Endometrium (tissue), 2 donors: ENCODE measurements around the gene MYO1D.
A peak's percentile ranks its signal among the peaks of the same experiment; 100 is the strongest.
"Not testable (repeated sequence)": the region's sequence is repeated elsewhere in the genome, so short reads cannot be mapped to it uniquely, and the experiment has no call there.

Source experiments
- FAIRE-seq: peaks from 2 replicates; lab custom pipeline; 2012; peaks lifted over from hg19 to GRCh38; lab: Jason Lieb, UNC
- donor health status: control.
- donor health status: control.

Gene MYO1D

GRCh38 chr17:32671896-32672295, 205.0 kb downstream of the MYO1D start:
- FAIRE-seq = no peak

DNA sequence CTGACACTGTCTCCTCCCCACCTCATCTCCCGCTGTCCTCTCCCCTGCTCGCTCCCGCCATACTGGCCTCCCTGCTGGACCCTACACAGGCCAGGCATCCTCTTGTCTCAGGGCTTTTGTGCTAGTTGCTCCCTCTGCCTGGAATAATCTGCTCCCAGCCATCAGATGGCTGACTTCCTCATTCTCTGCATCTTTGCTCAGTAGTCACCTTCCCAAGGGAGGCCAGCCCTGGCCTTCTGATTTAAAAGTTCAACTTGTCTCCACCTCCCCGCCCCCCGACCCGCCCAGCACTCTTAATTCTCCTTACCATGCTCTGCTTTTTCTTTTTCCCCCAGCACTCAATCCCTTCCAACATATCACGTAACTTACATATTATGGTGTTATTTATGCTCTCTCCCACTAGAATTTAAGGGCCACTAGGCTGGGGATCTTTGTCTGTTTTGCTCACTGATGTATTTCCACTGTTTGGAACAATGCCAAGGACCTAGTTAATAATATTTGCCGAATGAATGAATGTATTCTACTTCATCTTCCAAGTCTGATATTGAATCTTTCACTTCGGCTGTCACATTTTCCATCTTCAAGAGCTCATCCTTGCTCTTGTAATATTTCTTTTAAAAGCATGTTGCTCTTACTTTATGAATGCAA, 211.9 kb downstream of the MYO1D start:
- no peak for FAIRE-seq

DNA sequence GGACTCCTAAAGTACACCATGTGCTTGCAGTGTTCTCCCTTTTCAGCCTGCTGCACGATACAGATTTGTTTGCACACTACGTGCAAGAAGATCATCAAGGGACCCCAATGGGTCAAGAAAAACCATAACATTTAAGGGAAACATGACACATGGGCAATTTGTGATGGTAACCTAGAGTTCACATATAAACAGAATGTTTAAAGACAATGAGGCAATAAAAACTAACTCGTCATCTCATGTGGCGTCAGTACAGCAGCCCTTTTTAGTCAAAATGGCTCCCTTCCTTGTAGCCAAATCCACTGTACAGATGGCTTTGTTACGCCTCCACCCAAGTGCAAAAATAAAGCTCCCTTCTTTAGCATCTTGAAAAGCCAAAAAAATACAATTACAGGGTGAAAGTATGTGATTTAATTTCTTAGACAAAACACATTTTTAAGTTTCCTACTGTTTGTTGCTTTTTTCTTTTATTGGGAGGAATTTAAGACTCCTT, 216.4 kb downstream of the MYO1D start:
- FAIRE-seq = peak; percentile 83

DNA sequence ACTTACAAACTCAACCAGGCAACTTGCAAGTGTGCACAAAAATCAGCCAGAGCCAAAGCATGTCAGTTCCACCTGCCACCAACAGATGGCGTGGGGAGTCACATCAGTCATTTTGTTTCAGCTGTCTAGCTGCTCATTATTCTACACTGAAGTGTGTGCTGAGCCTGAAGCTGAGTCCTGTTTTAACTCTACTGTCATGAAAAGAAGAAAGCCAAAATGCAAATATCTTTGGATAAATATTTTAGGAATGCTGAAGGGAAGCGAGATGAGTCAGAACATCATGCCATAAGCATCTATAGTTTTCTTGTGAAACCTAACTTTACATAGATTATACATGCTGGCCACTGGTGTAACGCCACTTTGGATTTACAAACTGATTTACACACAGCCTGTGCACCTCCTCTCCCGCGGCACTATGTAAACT, 217.5 kb downstream of the MYO1D start:
- no peak for FAIRE-seq

- FAIRE-seq = no peak
These were observed 218.2 kb downstream of the MYO1D start for GRCh38 chr17:32658470-32659418.

DNA sequence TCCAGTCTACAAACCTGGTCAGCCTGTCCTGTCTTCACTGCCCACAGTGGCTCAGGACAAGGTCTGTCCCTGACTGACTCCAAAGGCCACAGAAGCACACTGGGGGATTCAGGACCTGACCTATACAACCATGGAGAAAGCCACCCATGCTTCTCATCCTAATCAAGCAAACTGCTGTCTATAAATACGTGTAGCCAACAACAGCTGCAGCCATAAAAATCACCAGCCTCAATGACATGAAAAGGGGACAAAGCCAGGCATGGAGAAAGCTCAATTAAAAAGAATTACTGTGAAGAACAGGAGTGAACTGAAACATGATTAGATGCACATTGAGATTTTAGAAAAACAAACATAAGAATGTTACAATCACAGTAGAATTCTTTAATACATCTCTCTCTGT, 220.0 kb downstream of the MYO1D start:
- FAIRE-seq = no peak

GRCh38 chr17:32654324-32654723, 222.6 kb downstream of the MYO1D start:
- FAIRE-seq = no peak

GRCh38 chr17:32651084-32651483, 225.8 kb downstream of the MYO1D start:
- FAIRE-seq = no peak

GRCh38 chr17:32648450-32648849, 228.5 kb downstream of the MYO1D start:
- FAIRE-seq = no peak

DNA sequence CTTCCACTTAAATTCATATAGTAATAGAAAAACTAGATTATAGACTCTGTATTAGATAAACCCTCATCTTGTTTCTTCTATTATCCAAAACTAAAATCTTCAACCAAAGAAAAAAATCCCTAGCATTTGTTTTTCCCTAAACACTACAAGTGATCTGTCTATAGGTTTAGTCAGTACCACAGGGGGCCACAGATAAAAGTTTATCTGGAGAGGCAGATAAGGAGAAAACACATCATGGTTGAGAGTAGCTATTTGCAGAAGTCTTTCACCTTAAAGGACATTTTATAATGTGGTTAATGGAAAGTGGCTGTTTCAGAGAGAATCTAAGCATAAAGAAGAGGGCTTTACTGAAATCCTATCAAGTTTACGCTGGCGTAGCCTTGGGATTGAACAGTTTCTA, 230.0 kb downstream of the MYO1D start:
- no peak for FAIRE-seq

- FAIRE-seq = not testable (repeated sequence)
These were observed 235.4 kb downstream of the MYO1D start for GRCh38 chr17:32641514-32641913.

- no peak for FAIRE-seq
These were observed 240.2 kb downstream of the MYO1D start for GRCh38 chr17:32636598-32637218.

GRCh38 chr17:32634167-32634566, 242.8 kb downstream of the MYO1D start:
- no peak for FAIRE-seq

- no peak for FAIRE-seq
These were observed 245.4 kb downstream of the MYO1D start for GRCh38 chr17:32631341-32632096.

GRCh38 chr17:32629563-32630190, 247.2 kb downstream of the MYO1D start:
- no peak for FAIRE-seq

DNA sequence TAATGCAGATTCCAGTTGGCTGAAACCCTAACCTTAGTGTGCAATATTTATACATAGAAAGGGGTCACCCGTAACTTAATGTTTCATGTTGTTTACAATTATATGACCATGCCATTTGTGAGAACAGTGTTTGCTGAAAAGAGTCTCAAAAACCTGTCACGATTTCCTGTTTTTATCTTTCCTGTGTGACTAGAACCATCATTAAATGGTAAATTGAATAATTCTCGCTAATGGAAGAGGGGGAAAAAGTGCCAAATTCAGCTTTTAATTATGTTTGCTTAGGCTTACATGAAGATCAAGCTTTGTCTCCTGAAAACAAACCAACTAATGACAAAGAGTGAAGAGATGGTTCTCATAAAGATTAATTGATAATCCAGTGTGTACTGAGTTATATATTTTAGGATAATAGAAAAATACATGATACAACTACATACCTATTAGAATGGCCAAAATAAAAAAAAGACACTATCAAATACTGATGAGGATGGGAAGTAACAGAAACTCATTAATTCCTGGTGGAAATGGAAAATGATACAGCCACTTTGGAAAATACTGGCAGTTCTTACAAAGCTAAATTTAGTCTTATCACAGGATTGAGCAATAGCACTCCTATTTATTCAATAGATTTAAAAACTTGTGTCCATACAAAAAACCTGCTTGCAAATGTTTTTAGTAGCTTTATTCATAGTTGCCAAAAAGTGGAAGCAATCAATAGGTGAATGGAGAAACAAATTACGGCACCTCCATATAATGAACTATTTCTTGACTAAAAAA, 248.5 kb downstream of the MYO1D start:
- no peak for FAIRE-seq

DNA sequence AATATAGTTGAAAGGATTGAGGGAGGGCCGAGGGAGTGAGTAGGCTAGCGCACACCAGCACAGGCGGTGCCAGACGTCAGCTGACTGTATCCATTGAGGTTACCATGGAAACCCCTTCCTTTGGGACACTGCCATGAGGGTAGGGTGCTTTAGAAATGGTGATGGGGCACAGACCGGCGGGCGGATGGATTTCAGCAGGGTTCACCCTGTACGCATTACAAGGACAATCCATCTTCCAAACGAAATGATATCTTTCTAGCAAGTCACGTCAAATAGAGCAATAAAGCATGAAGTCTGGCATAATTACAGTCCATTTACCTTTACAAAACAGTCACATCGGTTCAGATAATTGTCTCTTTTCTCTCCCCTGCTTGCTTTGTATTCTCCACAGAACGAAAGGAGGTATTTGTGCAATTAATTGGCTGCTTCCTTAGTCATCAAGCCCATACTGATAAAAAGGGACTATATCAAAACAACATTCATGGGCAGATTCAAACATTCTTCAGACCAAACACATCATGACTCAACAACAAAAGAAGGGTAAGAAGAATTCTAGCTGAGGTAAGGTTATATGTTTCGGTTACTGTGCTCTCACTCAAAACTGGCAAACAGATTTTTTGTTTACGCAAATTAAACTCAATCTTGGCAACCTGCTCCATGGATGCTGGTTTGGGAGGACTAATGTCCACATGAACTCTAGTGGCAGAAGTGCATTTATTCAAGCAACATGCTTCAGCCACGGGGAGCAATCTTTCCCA, 249.5 kb downstream of the MYO1D start:
- FAIRE-seq = no peak

GRCh38 chr17:32626379-32626791, 250.5 kb downstream of the MYO1D start:
- no peak for FAIRE-seq

GRCh38 chr17:32625971-32626370, 251.0 kb downstream of the MYO1D start:
- FAIRE-seq = no peak

DNA sequence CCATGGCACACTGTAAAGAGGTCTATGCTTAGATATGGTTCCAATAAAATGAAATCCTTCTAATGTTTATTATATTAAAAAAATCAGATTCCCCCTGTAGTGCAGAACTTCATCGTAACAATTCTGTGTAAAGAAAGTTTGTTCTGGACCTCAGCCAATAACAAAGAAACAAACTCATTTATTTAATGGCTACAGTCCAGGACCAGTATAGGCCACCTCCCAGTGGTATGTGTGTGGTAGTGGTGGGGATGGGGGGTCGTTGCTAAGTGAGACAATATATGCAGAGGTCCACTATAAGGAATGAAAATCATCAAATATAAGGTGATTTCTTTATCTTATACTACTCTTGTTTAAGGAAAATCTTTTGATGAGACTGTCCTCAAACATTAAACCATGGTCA, 253.7 kb downstream of the MYO1D start:
- no peak for FAIRE-seq
